ENCODE results near the gene MRPS31.

DNA sequence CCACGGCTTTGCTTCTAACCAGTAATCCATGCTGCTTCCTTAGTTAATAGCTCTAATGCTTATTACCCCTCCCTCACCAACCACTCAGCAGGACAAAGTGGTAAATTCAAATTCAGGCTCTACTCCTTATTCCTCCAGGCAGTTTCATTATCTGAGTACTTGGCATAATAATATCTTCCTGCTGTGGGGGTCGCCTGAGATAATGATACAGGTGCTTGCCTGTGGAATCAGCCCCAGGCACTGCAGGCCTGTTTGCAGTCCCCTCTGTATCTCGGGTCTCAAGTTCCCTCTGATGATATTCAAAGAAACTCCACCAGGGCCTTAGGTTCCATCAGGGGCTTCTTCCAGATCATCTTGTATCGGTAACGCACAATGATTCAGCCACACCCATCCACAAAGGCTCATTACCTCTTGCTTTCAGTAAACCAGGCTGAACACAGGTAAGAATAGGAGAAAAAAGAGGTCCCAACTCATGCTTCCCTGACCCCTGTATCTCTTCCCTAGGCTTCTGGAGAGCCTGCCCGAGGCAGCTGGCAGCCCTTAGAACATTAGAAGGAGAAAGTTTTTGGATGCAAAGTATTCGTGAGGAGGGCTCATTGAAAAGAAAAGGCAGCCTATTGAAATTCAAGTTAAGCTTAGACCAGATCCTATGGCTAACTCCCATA lies 90.2 kb downstream of the MRPS31 start:
- no peak for TF ChIP-seq SIX5 (IDR thresholded peaks at IDR 0.05; ENCODE audit: low read depth, low read length, severe bottlenecking)
- no peak for TF ChIP-seq MYC (IDR thresholded peaks at IDR 0.05; ENCODE audit: insufficient read depth, insufficient read length, insufficient replicate concordance, low read length, severe bottlenecking)
- TF ChIP-seq, protein P1, sequence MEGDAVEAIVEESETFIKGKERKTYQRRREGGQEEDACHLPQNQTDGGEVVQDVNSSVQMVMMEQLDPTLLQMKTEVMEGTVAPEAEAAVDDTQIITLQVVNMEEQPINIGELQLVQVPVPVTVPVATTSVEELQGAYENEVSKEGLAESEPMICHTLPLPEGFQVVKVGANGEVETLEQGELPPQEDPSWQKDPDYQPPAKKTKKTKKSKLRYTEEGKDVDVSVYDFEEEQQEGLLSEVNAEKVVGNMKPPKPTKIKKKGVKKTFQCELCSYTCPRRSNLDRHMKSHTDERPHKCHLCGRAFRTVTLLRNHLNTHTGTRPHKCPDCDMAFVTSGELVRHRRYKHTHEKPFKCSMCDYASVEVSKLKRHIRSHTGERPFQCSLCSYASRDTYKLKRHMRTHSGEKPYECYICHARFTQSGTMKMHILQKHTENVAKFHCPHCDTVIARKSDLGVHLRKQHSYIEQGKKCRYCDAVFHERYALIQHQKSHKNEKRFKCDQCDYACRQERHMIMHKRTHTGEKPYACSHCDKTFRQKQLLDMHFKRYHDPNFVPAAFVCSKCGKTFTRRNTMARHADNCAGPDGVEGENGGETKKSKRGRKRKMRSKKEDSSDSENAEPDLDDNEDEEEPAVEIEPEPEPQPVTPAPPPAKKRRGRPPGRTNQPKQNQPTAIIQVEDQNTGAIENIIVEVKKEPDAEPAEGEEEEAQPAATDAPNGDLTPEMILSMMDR (IDR thresholded peaks at IDR 0.05 in 2 of 3, conservative IDR thresholded peaks at IDR 0.05 in 1 of 3; ENCODE audit: control insufficient read depth in 2 of 3, extremely low read depth in 1 of 3, insufficient read depth in 1 of 3, low read depth in 3 of 3, low read length in 3 of 3), result no peak
